SU-DHL-6 (cell line): Measurements from ENCODE around the gene UBE2R2.

ENCODE experiments used
- H2AFZ ChIP-seq: fragments of 200-600 bp; sonication (generic); 2 replicates; pipeline ENCODE4 v1.6.1; 2014; ENCODE audit warnings: low read depth, mild to moderate bottlenecking, moderate library complexity, mixed read lengths, antibody characterized with exemption, low read length; ENCODE audit not compliant: severe bottlenecking
- H3F3A ChIP-seq: fragments of 200-600 bp; shearing (Covaris generic); 2 replicates; pipeline ENCODE4 v1.6.0; 2016; ENCODE audit warnings: antibody characterized with exemption, mild to moderate bottlenecking; ENCODE audit not compliant: insufficient read depth
- H3K27ac ChIP-seq: fragments of 200-600 bp; sonication (generic); 2 replicates; pipeline ENCODE4 v1.5.1; 2016; ENCODE audit warnings: low read depth, mild to moderate bottlenecking, low read length, moderate library complexity, mixed read lengths
- H3K27me3 ChIP-seq: fragments of 200-600 bp; sonication (generic), shearing (Covaris generic); 2 replicates; pipeline ENCODE4 v1.6.0; 2014; ENCODE audit warnings: mild to moderate bottlenecking, low read length
- H3K36me3 ChIP-seq: fragments of 200-600 bp; sonication (generic); 2 replicates; pipeline ENCODE4 v1.6.1; 2014; ENCODE audit warnings: mild to moderate bottlenecking, low read length, mixed read lengths
- H3K4me2 ChIP-seq: fragments of 300-600, 200-600 bp; shearing (Covaris generic), sonication (generic); 2 replicates; pipeline ENCODE4 v1.6.0; 2014; ENCODE audit warnings: low read length, low read depth, mild to moderate bottlenecking; ENCODE audit not compliant: poor library complexity, severe bottlenecking
- H3K4me3 ChIP-seq: fragments of 200-600 bp; sonication (generic); 2 replicates; pipeline ENCODE4 v1.5.1; 2014; ENCODE audit warnings: antibody characterized with exemption, low read length, mild to moderate bottlenecking, mixed read lengths; ENCODE audit not compliant: insufficient read depth, poor library complexity, severe bottlenecking
- H3K79me2 ChIP-seq: fragments of 200-600 bp; sonication (generic); 2 replicates; pipeline ENCODE4 v1.6.1; 2014; ENCODE audit warnings: mild to moderate bottlenecking, low read length, moderate library complexity; ENCODE audit not compliant: insufficient read depth
- H3K9ac ChIP-seq: fragments of 200-600 bp; sonication (generic); 2 replicates; pipeline ENCODE4 v1.7.0; 2014; ENCODE audit warnings: mild to moderate bottlenecking, low read length
- H3K9me2 ChIP-seq: fragments of 200-600 bp; sonication (generic); replicated peaks from 2 replicates; pipeline ENCODE4 v1.6.1; 2014; ENCODE audit warnings: low read length; ENCODE audit not compliant: insufficient read depth
- H3K9me3 ChIP-seq: fragments of 200-600 bp; sonication (generic); 2 replicates; pipeline ENCODE4 v1.6.1; 2014; ENCODE audit warnings: low read length, mixed read lengths; ENCODE audit not compliant: insufficient read depth
- H4K20me1 ChIP-seq: fragments of 200-600 bp; sonication (generic); 2 replicates; pipeline ENCODE4 v1.6.1; 2014; ENCODE audit warnings: low read depth, mild to moderate bottlenecking, antibody characterized with exemption, low read length, moderate library complexity, mixed read lengths
- CTCF ChIP-seq: fragments of 200-600 bp; sonication (generic); IDR thresholded peaks from one replicate; pipeline ENCODE4 v1.5.1; 2017; ENCODE audit warnings: antibody characterized with exemption, mild to moderate bottlenecking, low read length, moderate library complexity; ENCODE audit not compliant: insufficient read depth, poor library complexity, severe bottlenecking
- EZH2phosphoT487 ChIP-seq: fragments of 200-600 bp; sonication (generic), shearing (Covaris generic); conservative IDR thresholded peaks from 2 replicates; pipeline ENCODE4 v1.6.1; 2018; ENCODE audit warnings: mild to moderate bottlenecking, antibody characterized with exemption, low read length, moderate library complexity, mixed read lengths

UBE2R2 gene

GRCh38 chr9:33881635-33882034, 64.7 kb downstream of the UBE2R2 start:
- Histone ChIP-seq H3K4me3 (no peak overlapping the region), H3K36me3 (peaks cover 7% of the 10 kb centered on the region; the same call in 1 of the 2 replicates), H3K9me3 (no peaks in the 10 kb centered on the region), H3K4me2 (no peak overlapping the region), H3K9ac (no peak overlapping the region), H3K9me2 (no peaks in the 10 kb centered on the region), H4K20me1 (no peaks in the 10 kb centered on the region), H3K79me2 (peaks cover 100% of the 10 kb centered on the region), H3F3A (peaks cover 74% of the 10 kb centered on the region), H3K27ac (peak overlapping the region; percentile 98), H3K27me3 (no peaks in the 10 kb centered on the region), H2AFZ (no peak overlapping the region)
- TF ChIP-seq CTCF: no peak

GRCh38 chr9:33884856-33885701, 68.1 kb downstream of the UBE2R2 start:
- H3K9ac ChIP-seq: peak overlapping the region; percentile 34; the same call in 1 of the 2 replicates
- H3K27me3 ChIP-seq: no peaks in the 10 kb centered on the region
- no peaks in the 10 kb centered on the region for H3K9me3 ChIP-seq
- H3K27ac ChIP-seq: peak overlapping the region; percentile 71
- H2AFZ ChIP-seq: no peak overlapping the region
- peaks cover 100% of the 10 kb centered on the region for H3K79me2 ChIP-seq
- H3F3A ChIP-seq: peaks cover 62% of the 10 kb centered on the region
- peaks cover 32% of the 10 kb centered on the region for H3K36me3 ChIP-seq
- no peaks in the 10 kb centered on the region for H4K20me1 ChIP-seq
- no peak for TF ChIP-seq CTCF
- no peak for TF ChIP-seq EZH2phosphoT487
- H3K4me3 ChIP-seq: no peak overlapping the region
- peak overlapping the region; percentile 45 for H3K4me2 ChIP-seq
- no peaks in the 10 kb centered on the region for H3K9me2 ChIP-seq

GRCh38 chr9:33885948-33886347, 69.0 kb downstream of the UBE2R2 start:
- Histone ChIP-seq H3K79me2 (peaks cover 100% of the 10 kb centered on the region), H4K20me1 (no peaks in the 10 kb centered on the region), H3K4me2 (peak overlapping the region; percentile 45), H3F3A (peaks cover 54% of the 10 kb centered on the region), H3K9me2 (no peaks in the 10 kb centered on the region), H3K36me3 (peaks cover 33% of the 10 kb centered on the region), H3K9me3 (no peaks in the 10 kb centered on the region), H2AFZ (no peak overlapping the region), H3K27ac (peak overlapping the region; percentile 71), H3K27me3 (no peaks in the 10 kb centered on the region), H3K4me3 (no peak overlapping the region), H3K9ac (0 out of 2 replicates have a peak overlapping the region, but pooled peaks have one; percentile 34)
- TF ChIP-seq CTCF (no peak), EZH2phosphoT487 (no peak)
